Kidney tubule cell (primary cell): Measurements from ENCODE around the gene ZNF213.
A peak's percentile ranks its signal among the peaks of the same experiment; 100 is the strongest.
"Not testable (repeated sequence)": the region's sequence is repeated elsewhere in the genome, so short reads cannot be mapped to it uniquely, and the experiment has no call there.

Experiments
- DNase-seq: peaks from one replicate; pipeline ENCODE4 v3.0.0-alpha.2; 2018; ENCODE audit warnings: low spot score

The ZNF213 gene

GRCh38 chr16:3148256-3149192, 13.7 kb downstream of the ZNF213 start:
- no peak for DNase-seq

DNA sequence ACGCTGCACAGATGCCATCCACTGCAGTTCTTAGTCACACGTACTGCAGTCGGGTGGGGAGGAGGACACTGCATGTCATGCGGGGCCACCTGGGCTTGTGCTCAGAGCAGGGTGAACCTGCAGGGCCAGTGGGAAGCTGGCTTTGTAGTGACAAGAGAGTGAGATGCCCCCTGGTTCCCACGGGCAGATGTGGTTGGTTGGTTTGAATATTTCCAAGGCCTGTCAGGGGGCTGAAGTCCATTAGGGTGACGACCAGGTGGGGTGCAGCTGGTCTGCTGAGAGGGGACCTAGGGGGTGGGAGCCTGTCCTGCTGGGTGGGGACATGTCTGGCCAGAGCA, 14.3 kb downstream of the ZNF213 start:
- no peak for DNase-seq

DNA sequence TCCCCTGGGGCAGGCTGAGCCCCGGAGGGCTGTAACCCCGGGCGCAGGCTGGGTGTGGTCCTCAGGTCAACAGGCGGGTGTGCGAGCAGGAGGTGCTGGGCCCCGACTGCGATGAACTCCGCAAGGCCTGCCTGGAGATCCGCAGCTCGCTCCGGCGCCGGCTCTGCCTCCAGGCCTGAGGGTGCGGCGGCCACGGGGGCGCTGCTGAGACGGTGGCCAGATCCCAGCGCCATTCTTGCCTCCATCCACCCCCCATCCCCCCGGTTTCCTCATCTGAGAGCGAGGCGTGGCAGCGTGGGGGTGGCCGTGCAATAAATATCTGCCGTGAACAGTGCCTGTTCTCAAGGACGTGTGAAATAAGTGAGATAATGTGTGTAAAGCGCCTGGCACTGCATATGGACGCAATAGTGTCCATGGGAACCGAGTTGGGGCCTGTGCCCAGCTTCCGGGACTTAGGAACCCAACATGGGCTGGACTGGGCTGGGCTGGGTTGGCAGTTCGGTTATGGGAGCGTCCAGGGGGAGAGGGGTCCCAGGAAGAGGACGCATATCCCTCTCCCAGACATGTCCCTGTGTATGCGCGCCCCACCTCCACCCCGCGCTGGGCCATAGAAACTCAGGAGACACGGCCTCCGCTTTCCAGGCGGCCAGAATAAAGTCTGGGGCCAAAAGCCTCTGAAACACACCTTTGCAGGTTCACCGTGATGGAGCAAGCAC, 15.0 kb downstream of the ZNF213 start:
- peak; percentile 72 for DNase-seq

DNA sequence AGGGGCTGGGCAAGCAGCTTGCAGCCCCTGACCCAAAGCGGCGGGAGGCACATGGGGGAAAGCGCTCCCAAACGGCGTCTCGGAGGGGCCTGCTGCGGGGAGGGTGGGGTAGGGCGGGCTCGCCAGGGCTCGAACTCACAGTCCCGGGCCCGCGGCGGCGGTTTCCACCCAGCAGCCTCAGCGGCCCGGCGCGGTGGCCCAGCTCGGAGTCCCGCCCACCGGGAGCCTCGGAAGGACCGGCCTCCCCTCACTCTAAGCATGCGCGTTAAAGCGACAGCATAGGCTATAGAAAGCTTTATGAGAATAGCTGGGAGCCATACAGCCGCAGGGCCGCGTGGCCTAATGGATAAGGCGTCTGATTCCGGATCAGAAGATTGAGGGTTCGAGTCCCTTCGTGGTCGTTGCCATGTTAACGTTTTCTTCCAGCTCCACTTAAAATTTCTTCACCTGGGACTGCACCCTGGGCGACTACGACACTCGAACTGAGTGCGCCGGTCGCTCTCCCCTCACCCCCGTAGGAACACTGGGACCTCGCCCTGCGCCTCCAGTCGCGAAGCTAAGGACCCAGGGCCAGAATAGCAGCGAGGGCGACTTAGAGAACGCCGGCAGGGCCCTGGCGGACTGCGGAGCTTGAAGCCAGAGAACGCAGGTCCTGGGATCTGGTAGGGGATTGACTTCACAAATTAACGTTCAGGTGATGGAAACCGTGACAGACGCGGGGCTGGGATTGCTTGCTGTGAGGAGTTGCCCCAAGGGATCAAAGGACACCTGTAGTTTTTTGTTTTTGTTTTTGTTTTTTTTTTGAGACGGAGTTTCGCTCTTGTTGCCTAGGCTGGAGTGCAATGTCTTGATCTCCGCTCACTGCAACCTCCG, 15.8 kb downstream of the ZNF213 start:
- DNase-seq: peak; percentile 98

DNA sequence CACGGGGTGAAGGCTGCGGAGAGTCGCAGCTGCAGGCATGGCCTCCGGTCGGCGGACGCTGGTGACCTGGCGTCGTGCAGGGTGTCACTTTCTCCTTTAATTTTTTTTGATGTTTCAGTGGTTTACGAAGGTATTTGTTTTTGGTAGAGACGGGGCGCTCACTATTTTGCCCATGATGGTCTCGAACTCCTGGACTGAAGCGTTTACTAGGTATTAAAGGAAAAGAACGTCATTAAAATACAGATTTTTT, 17.1 kb downstream of the ZNF213 start:
- DNase-seq: no peak

GRCh38 chr16:3152277-3152990, 17.6 kb downstream of the ZNF213 start:
- DNase-seq: peak; percentile 95

DNA sequence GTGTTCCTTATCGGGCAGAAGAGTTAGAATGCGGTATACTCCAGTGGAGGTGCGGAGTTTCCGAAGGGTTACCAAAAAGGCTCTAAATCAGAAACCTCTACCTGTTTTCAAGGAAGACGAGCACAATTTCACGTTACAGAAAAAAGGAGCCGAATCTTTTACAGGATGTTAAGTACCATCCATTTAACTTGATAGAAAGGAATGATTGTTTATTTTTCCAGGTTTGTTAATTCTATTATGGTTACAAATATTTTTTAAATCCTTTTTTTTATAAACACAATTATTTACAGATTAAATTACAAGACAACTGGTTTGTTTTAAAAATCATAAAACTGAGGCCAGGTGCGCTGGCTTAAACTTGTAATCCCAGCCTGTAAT, 18.2 kb downstream of the ZNF213 start:
- DNase-seq: no peak

GRCh38 chr16:3155181-3155580, 20.4 kb downstream of the ZNF213 start:
- DNase-seq: no peak

- no peak for DNase-seq
Observed at GRCh38 chr16:3155972-3156371, 21.1 kb downstream of the ZNF213 start.

GRCh38 chr16:3157229-3158025, 22.6 kb downstream of the ZNF213 start:
- DNase-seq: peak; percentile 98

DNA sequence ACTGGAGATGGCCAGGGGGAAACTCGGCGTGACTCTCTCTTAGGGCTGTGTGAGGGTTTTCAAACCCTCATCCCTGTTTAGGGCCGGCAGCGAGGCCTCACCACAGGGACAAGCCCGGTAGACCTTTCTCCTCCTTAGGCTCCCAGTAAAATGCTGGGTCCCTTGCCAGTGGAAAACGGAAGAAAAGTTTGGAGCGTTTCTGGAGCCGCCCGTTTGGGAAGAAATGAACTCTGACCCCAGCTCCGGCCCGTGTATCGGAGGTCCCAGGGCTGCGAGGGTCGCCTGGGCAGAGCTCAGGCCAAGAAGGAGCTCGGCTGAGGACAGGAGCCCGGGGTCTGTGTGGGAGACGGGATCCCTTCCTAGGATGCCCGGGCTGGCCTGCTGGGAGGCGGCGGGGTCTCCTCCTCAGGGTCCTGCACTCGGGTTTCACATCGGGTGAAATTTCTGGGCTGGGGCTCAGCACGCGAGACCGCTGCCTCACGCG, 23.2 kb downstream of the ZNF213 start:
- DNase-seq: no peak

GRCh38 chr16:3158510-3159314, 23.9 kb downstream of the ZNF213 start:
- peak; percentile 93 for DNase-seq

DNA sequence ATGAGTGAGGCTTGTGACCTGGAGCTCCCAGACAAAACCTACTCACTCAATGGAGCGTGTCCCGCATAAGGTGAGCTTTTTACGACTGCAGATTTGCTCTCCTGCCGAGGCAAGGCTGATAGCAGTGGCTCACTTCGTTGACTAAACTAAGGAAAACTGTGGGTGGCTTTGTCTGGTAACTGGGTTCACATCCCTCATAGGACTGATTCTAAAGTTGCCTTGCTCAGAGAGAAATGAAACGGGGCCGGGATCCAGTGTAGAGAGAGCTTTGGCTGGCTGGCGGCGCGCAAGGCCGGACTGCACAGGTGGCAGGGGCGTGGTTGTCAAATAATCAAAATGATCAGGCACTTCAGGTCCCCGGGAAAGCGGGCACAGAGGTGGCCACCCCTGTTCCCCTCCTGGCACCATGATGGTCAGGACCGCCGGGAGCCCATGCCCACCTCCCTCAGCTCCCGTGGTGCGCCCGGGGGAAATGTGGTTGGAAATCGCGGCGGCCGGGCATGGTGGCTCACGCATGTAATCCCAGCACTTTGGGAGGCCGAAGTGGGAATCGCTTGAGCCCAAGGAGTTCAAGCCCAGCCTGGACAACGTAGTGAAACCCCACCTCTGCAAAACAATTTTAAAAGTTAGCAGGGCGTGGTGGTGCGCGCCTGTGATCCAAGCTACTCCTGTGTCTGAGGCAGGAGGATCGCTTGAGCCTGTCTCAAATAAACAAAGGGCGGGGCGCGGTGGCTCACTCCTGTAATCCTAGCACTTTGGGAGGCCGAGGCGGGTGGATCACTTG, 26.6 kb downstream of the ZNF213 start:
- DNase-seq: peak; percentile 58

DNA sequence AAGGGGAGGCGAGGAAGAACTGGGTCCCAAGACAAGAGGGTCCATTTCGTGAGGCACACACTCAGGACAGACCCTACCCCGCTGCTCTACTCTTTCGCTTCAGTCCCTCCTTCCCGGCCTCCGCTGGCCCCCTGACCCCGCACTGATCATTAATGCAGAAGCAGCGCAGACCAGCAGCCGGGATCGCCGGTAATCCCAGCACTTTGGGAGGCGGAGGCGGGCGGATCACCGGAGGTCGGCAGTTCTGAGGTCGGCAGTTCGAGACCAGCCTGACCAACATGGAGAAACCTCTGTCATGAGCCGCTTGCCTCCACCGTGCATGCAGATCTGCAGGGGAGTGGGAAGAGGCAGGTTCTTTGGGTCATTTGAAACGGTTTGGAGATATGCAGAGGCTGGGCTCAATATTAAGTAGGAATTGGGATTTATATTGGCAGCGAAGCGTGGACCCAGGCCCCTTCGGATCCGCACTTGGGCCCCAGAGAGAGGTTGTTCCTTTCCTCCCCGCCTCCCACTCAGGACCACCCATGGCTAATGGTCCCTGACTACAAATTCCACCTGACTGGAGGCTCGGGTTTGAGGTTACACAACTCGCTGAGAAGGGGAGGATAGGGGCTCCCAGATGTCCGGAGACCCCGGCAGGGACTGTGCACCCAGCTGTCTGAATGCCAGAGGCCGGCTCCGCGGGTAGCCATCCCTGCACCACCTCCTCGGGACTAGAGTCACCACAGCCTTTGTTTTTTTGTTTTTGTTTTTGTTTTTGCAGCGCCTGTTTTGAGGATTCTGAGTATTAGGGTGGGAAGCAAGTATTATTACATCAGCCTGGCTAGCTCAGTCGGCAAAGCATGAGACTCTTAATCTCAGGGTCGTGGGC, 29.5 kb downstream of the ZNF213 start:
- no peak for DNase-seq

- no peak for DNase-seq
Observed at GRCh38 chr16:3165111-3165822, 30.4 kb downstream of the ZNF213 start.

DNA sequence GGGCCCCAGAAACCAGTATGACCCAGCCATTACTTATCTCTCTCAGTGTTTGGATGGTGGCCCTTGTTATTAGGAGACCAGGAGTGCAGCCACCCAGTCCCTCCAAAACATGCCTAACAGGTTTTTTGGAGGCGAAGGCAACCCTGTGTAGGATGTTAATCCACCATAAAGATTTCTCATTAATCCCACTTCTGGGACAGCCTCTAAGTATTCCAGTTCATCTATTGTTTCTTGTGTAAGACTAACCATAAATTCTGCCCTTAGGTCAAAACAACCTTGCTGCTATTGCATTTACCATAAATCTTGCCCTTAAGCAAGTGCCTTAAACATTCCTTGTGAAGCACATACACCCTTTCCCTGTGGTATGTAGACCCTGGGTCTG, 31.7 kb downstream of the ZNF213 start:
- no peak for DNase-seq

DNA sequence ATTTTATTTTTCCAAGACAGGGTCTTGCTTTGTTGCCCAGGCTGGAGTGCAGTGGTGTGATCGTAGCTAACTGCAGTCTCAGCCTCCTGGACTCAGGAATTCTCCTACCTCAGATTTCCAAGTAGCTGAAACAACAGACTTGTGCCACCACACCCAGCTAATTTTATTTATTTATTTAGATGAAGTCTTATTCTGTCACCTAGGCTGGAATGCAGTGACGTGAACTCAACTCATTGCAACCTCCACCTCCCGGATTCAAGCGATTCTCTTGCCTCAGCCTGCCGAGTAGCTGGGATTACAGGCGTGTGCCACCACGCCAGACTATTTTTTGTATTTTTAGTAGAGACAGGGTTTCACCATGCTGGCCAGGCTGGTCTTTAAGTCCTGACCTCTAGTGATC, 33.9 kb downstream of the ZNF213 start:
- DNase-seq: not testable (repeated sequence)
